GM23338 (cell line): ENCODE data around the gene ITPRID1.

ENCODE experiments used
- CREB1 ChIP-seq: fragments of 250-450 bp; sonication (Bioruptor Pico); IDR thresholded peaks from 2 replicates; pipeline ENCODE4 v1.5.0; 2020; ENCODE audit warnings: low read depth, mild to moderate bottlenecking, moderate library complexity
- CTCF ChIP-seq, 2 experiments: fragments of 200-600 bp in 1 of 2; sonication (generic) in 1 of 2; conservative IDR thresholded peaks; 2 replicates each; pipeline versions ENCODE4 v1.5.1 to v1.6.1; 2016 to 2017; ENCODE audit warnings: antibody characterized with exemption in 2 of 2, low read depth in 2 of 2, mild to moderate bottlenecking in 2 of 2, moderate library complexity in 1 of 2
- EZH2 ChIP-seq: fragments of 200-600 bp; sonication (generic); IDR thresholded peaks from one replicate; pipeline ENCODE4 v1.8.0; 2017; ENCODE audit warnings: antibody characterized with exemption, mild to moderate bottlenecking, low read depth; ENCODE audit not compliant: unreplicated experiment
- POLR2AphosphoS5 ChIP-seq: IDR thresholded peaks from 2 replicates; pipeline ENCODE4 v1.6.1; 2016; ENCODE audit warnings: antibody characterized with exemption, low read depth
- STAT1 ChIP-seq: IDR thresholded peaks from one replicate; pipeline ENCODE4 v1.6.1; 2016; ENCODE audit warnings: antibody characterized with exemption; ENCODE audit not compliant: unreplicated experiment
- TF ChIP-seq, protein P1 (sequence below): IDR thresholded peaks from 2 replicates; pipeline ENCODE4 v1.6.1; 2016; ENCODE audit warnings: antibody characterized with exemption

GRCh38 chr7:31695859-31696614 lies 182.1 kb downstream of the ITPRID1 start:
- TF ChIP-seq POLR2AphosphoS5 (no peak), CTCF (conservative IDR thresholded peaks at IDR 0.05; ENCODE audit: low read depth in 2 of 2) (no peak), STAT1 (no peak), CREB1 (CRISPR knock-in tag) (no peak), EZH2 (no peak)
- TF ChIP-seq, protein P1, sequence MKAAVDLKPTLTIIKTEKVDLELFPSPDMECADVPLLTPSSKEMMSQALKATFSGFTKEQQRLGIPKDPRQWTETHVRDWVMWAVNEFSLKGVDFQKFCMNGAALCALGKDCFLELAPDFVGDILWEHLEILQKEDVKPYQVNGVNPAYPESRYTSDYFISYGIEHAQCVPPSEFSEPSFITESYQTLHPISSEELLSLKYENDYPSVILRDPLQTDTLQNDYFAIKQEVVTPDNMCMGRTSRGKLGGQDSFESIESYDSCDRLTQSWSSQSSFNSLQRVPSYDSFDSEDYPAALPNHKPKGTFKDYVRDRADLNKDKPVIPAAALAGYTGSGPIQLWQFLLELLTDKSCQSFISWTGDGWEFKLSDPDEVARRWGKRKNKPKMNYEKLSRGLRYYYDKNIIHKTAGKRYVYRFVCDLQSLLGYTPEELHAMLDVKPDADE: no peak
